GM12873 (cell line): ENCODE measurements around the gene PALM.

ENCODE experiments used
- CTCF ChIP-seq: IDR thresholded peaks from 2 replicates; pipeline ENCODE4 v1.5.1; 2012; ENCODE audit warnings: low read depth, mild to moderate bottlenecking, moderate library complexity, low read length, control low read depth; ENCODE audit not compliant: insufficient read depth; ENCODE audit errors: missing control alignments

PALM gene

GRCh38 chr19:695352-695949, 13.3 kb upstream of the PALM start, which contains the start of gene PRSS57:
PRSS57 (minus strand) TSS chr19:695452; CDS start chr19:695430, 22 bp downstream.
- TF ChIP-seq CTCF, result no peak

GRCh38 chr19:703329-703650, 5.4 kb upstream of the PALM start:
- no peak for TF ChIP-seq CTCF

- no peak for TF ChIP-seq CTCF
Measured at GRCh38 chr19:703651-704446, 4.9 kb upstream of the PALM start.

- no peak for TF ChIP-seq CTCF
Measured at GRCh38 chr19:704447-704741, 4.3 kb upstream of the PALM start.

GRCh38 chr19:709196-709964, 645 bp downstream of the PALM start:
- TF ChIP-seq CTCF, result no peak

GRCh38 chr19:709965-710571, 1.3 kb downstream of the PALM start:
- TF ChIP-seq CTCF, result no peak

- TF ChIP-seq CTCF, result no peak
Measured at GRCh38 chr19:710767-711166, 2.0 kb downstream of the PALM start.
